H1 (cell line): Measurements from ENCODE around the gene GFY. TPM values are rescaled to one million over a fixed set of nuclear protein-coding genes. Genes with fewer than 3 reads are reported as not detected.

Experiments used
- POLR2A ChIP-seq, 2 experiments: IDR thresholded peaks; 1 replicate in 1 of 2; 2 replicates in 1 of 2; pipeline ENCODE4 v1.6.1; 2011; ENCODE audit warnings: low read depth in 2 of 2, low read length in 2 of 2, mild to moderate bottlenecking in 2 of 2; ENCODE audit errors: control extremely low read depth in 1 of 2
- SP1 ChIP-seq: IDR thresholded peaks from 2 replicates; pipeline ENCODE4 v1.6.1; 2011; ENCODE audit warnings: low read depth, low read length
- SP4 ChIP-seq: IDR thresholded peaks from 2 replicates; pipeline ENCODE4 v1.6.1; 2012; ENCODE audit warnings: low read length, inconsistent platforms
- TAF7 ChIP-seq: optimal IDR thresholded peaks from 2 replicates; pipeline ENCODE3; 2011; ENCODE audit warnings: low read depth, mild to moderate bottlenecking, inconsistent platforms, low read length, moderate library complexity, borderline replicate concordance
- polyA plus RNA-seq, 7 experiments: library from polyadenylated mRNA; depleted of rRNA in 3 of 7; stranded (reverse) in 5 of 7; unstranded in 2 of 7; fragments of >200 nt in 5 of 7; fragments of 200-250 nt in 2 of 7; gene quantifications; 1 replicate in 5 of 7; 2 replicates in 1 of 7; 4 replicates in 1 of 7; pipeline versions ENCODE4 v1.2.1 to v1.2.3, GENCODE V29; 2011 to 2013; ENCODE audit warnings: missing spikeins in 2 of 7, mixed read lengths in 2 of 7
- total RNA-seq: library from RNA; stranded (reverse); fragmentation: NEBNext Ultra II Directional; extraction: Animal tissue kit (Norgen Biotek cat#: 25700); gene quantifications from 2 replicates; pipeline ENCODE4 v1.2.1, GENCODE V29; 2021
- TF ChIP-seq, protein P1 (sequence below): fragments of 300-600 bp; sonication (generic); IDR thresholded peaks from 2 replicates; pipeline ENCODE4 v1.7.1; 2012; ENCODE audit warnings: low read length, moderate library complexity, mild to moderate bottlenecking, inconsistent platforms; ENCODE audit not compliant: insufficient replicate concordance
- TF ChIP-seq, protein P2 (sequence below): IDR thresholded peaks from 2 replicates; pipeline ENCODE4 v1.6.1; 2011; ENCODE audit warnings: low read length, improper control_type of control experiment

The GFY gene
- total and polyA plus RNA-seq, 2 of the 8 experiments (the other 6 are each of a cell fraction or from before 2014, with no cell fraction given) = 0.68 to 0.93 TPM

DNA sequence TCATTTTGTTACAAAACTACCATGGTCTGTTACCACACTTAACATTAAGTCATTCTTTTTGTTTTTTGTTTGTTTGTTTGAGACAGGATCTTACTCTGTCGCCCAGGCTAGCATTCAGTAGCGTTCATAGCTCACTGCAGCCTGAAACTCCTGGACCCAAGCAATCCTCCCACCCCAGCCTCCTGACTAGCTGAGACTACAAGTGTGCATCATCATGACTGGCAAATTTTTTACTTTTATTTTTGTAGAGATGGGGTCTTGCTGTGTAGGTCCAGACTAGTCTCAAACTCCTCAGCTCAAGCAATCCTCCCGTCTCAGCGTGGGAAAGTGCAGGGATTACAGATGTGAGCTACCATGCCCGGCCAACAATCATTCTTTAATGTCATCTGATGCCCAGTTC is 31.1 kb downstream of the GFY start (continued):
- TF ChIP-seq, protein P1, sequence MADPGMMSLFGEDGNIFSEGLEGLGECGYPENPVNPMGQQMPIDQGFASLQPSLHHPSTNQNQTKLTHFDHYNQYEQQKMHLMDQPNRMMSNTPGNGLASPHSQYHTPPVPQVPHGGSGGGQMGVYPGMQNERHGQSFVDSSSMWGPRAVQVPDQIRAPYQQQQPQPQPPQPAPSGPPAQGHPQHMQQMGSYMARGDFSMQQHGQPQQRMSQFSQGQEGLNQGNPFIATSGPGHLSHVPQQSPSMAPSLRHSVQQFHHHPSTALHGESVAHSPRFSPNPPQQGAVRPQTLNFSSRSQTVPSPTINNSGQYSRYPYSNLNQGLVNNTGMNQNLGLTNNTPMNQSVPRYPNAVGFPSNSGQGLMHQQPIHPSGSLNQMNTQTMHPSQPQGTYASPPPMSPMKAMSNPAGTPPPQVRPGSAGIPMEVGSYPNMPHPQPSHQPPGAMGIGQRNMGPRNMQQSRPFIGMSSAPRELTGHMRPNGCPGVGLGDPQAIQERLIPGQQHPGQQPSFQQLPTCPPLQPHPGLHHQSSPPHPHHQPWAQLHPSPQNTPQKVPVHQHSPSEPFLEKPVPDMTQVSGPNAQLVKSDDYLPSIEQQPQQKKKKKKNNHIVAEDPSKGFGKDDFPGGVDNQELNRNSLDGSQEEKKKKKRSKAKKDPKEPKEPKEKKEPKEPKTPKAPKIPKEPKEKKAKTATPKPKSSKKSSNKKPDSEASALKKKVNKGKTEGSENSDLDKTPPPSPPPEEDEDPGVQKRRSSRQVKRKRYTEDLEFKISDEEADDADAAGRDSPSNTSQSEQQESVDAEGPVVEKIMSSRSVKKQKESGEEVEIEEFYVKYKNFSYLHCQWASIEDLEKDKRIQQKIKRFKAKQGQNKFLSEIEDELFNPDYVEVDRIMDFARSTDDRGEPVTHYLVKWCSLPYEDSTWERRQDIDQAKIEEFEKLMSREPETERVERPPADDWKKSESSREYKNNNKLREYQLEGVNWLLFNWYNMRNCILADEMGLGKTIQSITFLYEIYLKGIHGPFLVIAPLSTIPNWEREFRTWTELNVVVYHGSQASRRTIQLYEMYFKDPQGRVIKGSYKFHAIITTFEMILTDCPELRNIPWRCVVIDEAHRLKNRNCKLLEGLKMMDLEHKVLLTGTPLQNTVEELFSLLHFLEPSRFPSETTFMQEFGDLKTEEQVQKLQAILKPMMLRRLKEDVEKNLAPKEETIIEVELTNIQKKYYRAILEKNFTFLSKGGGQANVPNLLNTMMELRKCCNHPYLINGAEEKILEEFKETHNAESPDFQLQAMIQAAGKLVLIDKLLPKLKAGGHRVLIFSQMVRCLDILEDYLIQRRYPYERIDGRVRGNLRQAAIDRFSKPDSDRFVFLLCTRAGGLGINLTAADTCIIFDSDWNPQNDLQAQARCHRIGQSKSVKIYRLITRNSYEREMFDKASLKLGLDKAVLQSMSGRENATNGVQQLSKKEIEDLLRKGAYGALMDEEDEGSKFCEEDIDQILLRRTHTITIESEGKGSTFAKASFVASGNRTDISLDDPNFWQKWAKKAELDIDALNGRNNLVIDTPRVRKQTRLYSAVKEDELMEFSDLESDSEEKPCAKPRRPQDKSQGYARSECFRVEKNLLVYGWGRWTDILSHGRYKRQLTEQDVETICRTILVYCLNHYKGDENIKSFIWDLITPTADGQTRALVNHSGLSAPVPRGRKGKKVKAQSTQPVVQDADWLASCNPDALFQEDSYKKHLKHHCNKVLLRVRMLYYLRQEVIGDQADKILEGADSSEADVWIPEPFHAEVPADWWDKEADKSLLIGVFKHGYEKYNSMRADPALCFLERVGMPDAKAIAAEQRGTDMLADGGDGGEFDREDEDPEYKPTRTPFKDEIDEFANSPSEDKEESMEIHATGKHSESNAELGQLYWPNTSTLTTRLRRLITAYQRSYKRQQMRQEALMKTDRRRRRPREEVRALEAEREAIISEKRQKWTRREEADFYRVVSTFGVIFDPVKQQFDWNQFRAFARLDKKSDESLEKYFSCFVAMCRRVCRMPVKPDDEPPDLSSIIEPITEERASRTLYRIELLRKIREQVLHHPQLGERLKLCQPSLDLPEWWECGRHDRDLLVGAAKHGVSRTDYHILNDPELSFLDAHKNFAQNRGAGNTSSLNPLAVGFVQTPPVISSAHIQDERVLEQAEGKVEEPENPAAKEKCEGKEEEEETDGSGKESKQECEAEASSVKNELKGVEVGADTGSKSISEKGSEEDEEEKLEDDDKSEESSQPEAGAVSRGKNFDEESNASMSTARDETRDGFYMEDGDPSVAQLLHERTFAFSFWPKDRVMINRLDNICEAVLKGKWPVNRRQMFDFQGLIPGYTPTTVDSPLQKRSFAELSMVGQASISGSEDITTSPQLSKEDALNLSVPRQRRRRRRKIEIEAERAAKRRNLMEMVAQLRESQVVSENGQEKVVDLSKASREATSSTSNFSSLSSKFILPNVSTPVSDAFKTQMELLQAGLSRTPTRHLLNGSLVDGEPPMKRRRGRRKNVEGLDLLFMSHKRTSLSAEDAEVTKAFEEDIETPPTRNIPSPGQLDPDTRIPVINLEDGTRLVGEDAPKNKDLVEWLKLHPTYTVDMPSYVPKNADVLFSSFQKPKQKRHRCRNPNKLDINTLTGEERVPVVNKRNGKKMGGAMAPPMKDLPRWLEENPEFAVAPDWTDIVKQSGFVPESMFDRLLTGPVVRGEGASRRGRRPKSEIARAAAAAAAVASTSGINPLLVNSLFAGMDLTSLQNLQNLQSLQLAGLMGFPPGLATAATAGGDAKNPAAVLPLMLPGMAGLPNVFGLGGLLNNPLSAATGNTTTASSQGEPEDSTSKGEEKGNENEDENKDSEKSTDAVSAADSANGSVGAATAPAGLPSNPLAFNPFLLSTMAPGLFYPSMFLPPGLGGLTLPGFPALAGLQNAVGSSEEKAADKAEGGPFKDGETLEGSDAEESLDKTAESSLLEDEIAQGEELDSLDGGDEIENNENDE = no peak
- TF ChIP-seq POLR2A (IDR thresholded peaks at IDR 0.05; ENCODE audit: control extremely low read depth in 1 of 2, low read depth in 2 of 2, low read length in 2 of 2) (no peak), SP1 (no peak), SP4 (no peak), TAF7 (no peak)
- TF ChIP-seq, protein P2, sequence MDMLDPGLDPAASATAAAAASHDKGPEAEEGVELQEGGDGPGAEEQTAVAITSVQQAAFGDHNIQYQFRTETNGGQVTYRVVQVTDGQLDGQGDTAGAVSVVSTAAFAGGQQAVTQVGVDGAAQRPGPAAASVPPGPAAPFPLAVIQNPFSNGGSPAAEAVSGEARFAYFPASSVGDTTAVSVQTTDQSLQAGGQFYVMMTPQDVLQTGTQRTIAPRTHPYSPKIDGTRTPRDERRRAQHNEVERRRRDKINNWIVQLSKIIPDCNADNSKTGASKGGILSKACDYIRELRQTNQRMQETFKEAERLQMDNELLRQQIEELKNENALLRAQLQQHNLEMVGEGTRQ = no peak
